Gastroesophageal sphincter (tissue), 3 donors: ENCODE results near the gene CDK12.

Experiments
- CTCF ChIP-seq, 4 experiments: fragments of 200-600 bp in 2 of 4; fragments of 450-650 bp in 2 of 4; sonication (generic) in 1 of 4; IDR thresholded peaks; one replicate each; pipeline ENCODE4 v1.5.1; 2017 to 2019; ENCODE audit warnings: antibody characterized with exemption in 4 of 4, mild to moderate bottlenecking in 2 of 4, moderate library complexity in 2 of 4
- EP300 ChIP-seq: sonication (generic); formaldehyde crosslinking; IDR thresholded peaks from one replicate; pipeline ENCODE4 v1.6.1; 2017; ENCODE audit warnings: antibody characterized with exemption, mild to moderate bottlenecking
- POLR2A ChIP-seq, 2 donors: fragments of 450-650 bp; IDR thresholded peaks; one replicate each; pipeline ENCODE4 v1.6.1; 2017; ENCODE audit warnings: antibody characterized with exemption in 2 of 2, mild to moderate bottlenecking in 2 of 2, moderate library complexity in 1 of 2
- POLR2AphosphoS5 ChIP-seq: sonication (generic); formaldehyde crosslinking; IDR thresholded peaks from one replicate; pipeline ENCODE4 v1.6.1; 2017; ENCODE audit warnings: antibody characterized with exemption

GRCh38 chr17:39527220-39527813 is 66.0 kb downstream of the CDK12 start:
- TF ChIP-seq CTCF (IDR thresholded peaks at IDR 0.05): peak in 3 of 4 experiments; percentile 41 to 52 (median 47)
- no peak for TF ChIP-seq POLR2A (IDR thresholded peaks at IDR 0.05)
- no peak for TF ChIP-seq EP300
- no peak for TF ChIP-seq POLR2AphosphoS5
